AG04450 (cell line): Measurements from ENCODE around the gene SDK1. TPM values are rescaled to one million over a fixed set of nuclear protein-coding genes. Genes with fewer than 3 reads are reported as not detected.

Experiments used
- CTCF ChIA-PET: fragments of 300-600, 350-600 bp; formaldehyde crosslinking; extraction: SDS; loops from one replicate; lab custom pipeline; 2022; ENCODE audit warnings: antibody characterized with exemption, inconsistent platforms; lab: Charles Lee
- POLR2A ChIA-PET: fragments of 350-600 bp; formaldehyde crosslinking; extraction: SDS; loops from one replicate; lab custom pipeline; 2021; ENCODE audit warnings: antibody characterized with exemption, inconsistent platforms; lab: Yijun Ruan, JAX
- DNase-seq: peaks from one replicate; pipeline ENCODE4 v3.0.0-alpha.2; 2011; ENCODE audit warnings: low read depth, low spot score
- H3K27ac ChIP-seq: one replicate; pipeline ENCODE4 v1.5.1; 2012; ENCODE audit warnings: low read depth, low read length, control low read depth
- H3K27me3 ChIP-seq: one replicate; pipeline ENCODE4 v1.6.0; 2012; ENCODE audit warnings: low read length; ENCODE audit not compliant: control insufficient read depth, insufficient read depth
- H3K4me3 ChIP-seq: 2 replicates; pipeline ENCODE4 v1.5.1; 2011; ENCODE audit warnings: mild to moderate bottlenecking, low read depth, low read length, control low read depth
- H3K9me3 ChIP-seq: 2 replicates; pipeline ENCODE4 v1.5.1; 2012; ENCODE audit warnings: low read length; ENCODE audit not compliant: control insufficient read depth, insufficient read depth
- polyA plus RNA-seq: library from polyadenylated mRNA; depleted of rRNA; stranded (reverse); fragments of >200 nt; gene quantifications from 2 replicates; pipeline ENCODE4 v1.2.3, GENCODE V29; 2011
- TF ChIP-seq, protein P1 (sequence below): IDR thresholded peaks from 2 replicates; pipeline ENCODE4 v1.5.1; 2011; ENCODE audit warnings: low read depth, low read length, control low read depth, inconsistent platforms

The SDK1 gene
- polyA plus RNA-seq, 1 experiment: 2.2 TPM

- CTCF ChIA-PET: no interaction called here
- POLR2A ChIA-PET: no interaction called here
- no peak for DNase-seq
- no peaks in the 10 kb centered on the region for H3K27me3 ChIP-seq
- H3K9me3 ChIP-seq: peaks cover 52% of the 10 kb centered on the region
- no peak overlapping the region for H3K27ac ChIP-seq
- H3K4me3 ChIP-seq: no peak overlapping the region
- TF ChIP-seq, protein P1, sequence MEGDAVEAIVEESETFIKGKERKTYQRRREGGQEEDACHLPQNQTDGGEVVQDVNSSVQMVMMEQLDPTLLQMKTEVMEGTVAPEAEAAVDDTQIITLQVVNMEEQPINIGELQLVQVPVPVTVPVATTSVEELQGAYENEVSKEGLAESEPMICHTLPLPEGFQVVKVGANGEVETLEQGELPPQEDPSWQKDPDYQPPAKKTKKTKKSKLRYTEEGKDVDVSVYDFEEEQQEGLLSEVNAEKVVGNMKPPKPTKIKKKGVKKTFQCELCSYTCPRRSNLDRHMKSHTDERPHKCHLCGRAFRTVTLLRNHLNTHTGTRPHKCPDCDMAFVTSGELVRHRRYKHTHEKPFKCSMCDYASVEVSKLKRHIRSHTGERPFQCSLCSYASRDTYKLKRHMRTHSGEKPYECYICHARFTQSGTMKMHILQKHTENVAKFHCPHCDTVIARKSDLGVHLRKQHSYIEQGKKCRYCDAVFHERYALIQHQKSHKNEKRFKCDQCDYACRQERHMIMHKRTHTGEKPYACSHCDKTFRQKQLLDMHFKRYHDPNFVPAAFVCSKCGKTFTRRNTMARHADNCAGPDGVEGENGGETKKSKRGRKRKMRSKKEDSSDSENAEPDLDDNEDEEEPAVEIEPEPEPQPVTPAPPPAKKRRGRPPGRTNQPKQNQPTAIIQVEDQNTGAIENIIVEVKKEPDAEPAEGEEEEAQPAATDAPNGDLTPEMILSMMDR: no peak
Measured at GRCh38 chr7:3975371-3975770, 674.3 kb downstream of the SDK1 start.

- ChIA-PET CTCF (no interaction called here), POLR2A (no interaction called here)
- TF ChIP-seq, protein P1: no peak
- Histone ChIP-seq H3K4me3 (no peak overlapping the region), H3K9me3 (peaks cover 40% of the 10 kb centered on the region), H3K27me3 (no peaks in the 10 kb centered on the region), H3K27ac (no peak overlapping the region)
- no peak for DNase-seq
Measured at GRCh38 chr7:3977391-3977790, 676.3 kb downstream of the SDK1 start.

GRCh38 chr7:3978839-3979238 is 677.8 kb downstream of the SDK1 start:
- Histone ChIP-seq H3K9me3 (peaks cover 35% of the 10 kb centered on the region), H3K4me3 (no peak overlapping the region), H3K27me3 (no peaks in the 10 kb centered on the region), H3K27ac (no peak overlapping the region)
- POLR2A ChIA-PET: no interaction called here
- TF ChIP-seq, protein P1: no peak
- CTCF ChIA-PET: no interaction called here
- DNase-seq: no peak

DNA sequence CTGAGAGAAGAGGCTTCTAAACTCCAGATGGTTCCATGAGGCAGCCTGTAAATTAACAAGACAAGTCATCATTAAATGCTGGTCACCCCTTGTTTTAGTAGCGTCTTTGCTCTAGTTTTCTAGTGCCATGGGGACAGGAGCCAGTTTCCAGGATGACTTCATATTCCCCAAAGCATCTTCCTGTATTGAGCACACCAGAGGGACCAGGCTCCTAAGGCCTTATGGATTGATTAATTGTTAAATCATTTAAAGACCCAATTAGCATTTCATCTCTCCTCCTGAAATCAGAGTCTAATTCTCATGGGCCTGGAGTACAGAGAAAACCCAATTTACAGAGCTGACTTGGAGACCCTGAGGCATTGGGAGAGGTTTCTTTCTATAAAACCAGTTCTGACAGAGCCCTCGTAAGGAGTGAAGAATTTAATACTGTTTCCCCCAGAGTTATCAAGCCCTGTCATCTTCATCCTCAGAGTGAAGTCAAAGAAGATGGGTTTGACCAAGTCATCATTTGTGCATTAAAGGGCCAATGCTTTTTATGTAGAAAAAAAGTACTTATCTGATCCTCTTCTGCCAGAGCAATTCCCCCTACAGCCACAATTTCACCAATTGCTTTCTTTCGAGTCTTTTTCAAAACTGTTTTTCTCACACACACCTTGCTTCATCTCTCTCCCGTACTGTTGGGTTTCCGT is 678.7 kb downstream of the SDK1 start:
- no peak for DNase-seq
- peaks cover 37% of the 10 kb centered on the region for H3K9me3 ChIP-seq
- CTCF ChIA-PET: no interaction called here
- no peaks in the 10 kb centered on the region for H3K27me3 ChIP-seq
- no peak overlapping the region for H3K4me3 ChIP-seq
- H3K27ac ChIP-seq: no peak overlapping the region
- POLR2A ChIA-PET: no interaction called here
- TF ChIP-seq, protein P1: no peak

DNA sequence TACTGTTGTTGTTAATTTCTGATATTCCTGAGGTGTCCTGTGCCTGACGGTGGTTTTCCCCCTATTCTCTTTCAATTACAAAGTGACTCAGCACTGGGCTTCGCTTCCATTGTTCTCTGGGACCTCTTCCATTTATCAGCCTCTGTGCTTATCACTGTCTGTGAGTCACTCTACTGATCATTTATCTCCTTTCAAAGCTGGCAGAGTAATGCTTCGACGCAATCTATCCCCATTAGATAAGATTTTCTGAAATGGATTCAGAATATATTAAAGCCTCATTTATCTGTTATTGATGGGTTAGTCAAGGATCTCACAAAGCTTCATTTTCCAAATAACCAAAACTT is 679.2 kb downstream of the SDK1 start:
- H3K27ac ChIP-seq: no peak overlapping the region
- CTCF ChIA-PET: no interaction called here
- H3K9me3 ChIP-seq: peaks cover 35% of the 10 kb centered on the region
- DNase-seq: no peak
- TF ChIP-seq, protein P1: no peak
- H3K27me3 ChIP-seq: no peaks in the 10 kb centered on the region
- H3K4me3 ChIP-seq: no peak overlapping the region
- POLR2A ChIA-PET: no interaction called here
